Measurements from ENCODE around the gene GLTP.

DNA sequence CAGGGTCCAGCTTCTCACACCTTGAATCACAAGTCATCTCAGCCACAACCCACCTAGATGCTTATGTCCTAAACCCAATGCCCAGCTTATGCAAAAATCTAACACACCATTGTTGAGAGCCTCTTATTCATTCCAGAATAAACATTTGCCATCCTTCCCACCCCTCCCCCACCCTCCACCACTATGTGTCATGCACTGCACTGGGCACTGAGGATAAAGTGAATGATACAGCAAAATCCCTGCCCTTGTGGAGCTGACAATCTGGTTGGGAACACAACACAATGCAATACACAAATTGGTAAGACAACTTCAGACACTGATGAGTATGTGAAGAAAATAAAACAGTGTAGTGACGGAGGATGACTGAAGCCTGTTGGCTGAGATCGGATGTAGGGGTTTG, 1.4 kb upstream of the GLTP start:
- TF ChIP-seq CTCF (IDR thresholded peaks at IDR 0.05; ENCODE audit: insufficient read depth, low read depth, low read length): no peak
- TF ChIP-seq EZH2 (IDR thresholded peaks at IDR 0.05; ENCODE audit: insufficient read depth, low read length): no peak
